ENCODE data around the gene TCEA2.

Gene TCEA2

DNA sequence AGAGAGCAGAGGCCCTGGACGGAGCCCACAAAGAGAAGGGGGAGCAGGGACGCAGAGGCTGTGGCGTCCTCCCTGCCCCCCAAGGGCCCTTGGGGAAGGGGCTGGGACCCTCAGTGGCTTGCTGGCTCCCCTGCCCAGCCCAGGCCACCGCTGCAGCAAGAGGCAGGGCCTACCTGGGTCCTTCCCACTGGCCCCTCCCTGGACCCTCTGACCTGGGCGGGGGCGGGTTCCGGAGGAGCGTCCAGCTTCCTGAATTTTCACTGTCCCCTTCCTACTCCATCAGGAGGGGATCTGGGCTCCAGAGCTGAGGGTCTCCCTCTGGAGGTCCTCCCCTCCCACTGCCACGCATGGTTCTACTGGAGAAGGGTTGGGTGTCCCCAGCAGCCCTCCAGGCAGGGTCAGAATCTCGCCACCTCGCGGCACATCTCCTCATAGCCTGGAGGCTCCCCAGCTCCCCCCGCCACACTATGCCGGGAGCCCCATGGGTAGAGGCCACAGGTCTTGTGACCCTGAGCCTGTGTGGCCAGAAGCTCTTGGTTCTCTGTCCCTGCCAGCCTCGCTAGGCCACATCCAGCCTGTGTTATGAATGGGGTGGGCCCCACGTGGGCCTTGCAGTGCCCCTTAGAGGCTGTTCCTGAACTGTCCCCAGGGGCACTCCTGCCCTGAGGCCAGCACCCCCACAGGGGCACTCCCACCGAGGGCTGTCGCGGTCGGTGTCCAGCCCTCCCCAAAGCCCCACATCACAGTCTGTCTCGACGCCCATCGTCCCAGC, 12.6 kb upstream of the TCEA2 start:
- Mint-ChIP-seq H3K4me1 (ENCODE audit: low read depth) (peaks cover 11% of the 10 kb centered on the region), H3K9me3 (no peaks in the 10 kb centered on the region), H3K4me3 (peak overlapping the region; percentile 25), H3K27ac (no peak overlapping the region), H3K27me3 (ENCODE audit: low read depth) (peaks cover 43% of the 10 kb centered on the region), H3K36me3 (ENCODE audit: low read depth) (no peaks in the 10 kb centered on the region)

GRCh38 chr20:64051033-64051452, 12.0 kb upstream of the TCEA2 start:
- no peak overlapping the region for H3K4me3 Mint-ChIP-seq
- H3K36me3 Mint-ChIP-seq (ENCODE audit: low read depth): no peaks in the 10 kb centered on the region
- H3K4me1 Mint-ChIP-seq (ENCODE audit: low read depth): peaks cover 8% of the 10 kb centered on the region
- no peaks in the 10 kb centered on the region for H3K9me3 Mint-ChIP-seq
- H3K27me3 Mint-ChIP-seq (ENCODE audit: low read depth): peaks cover 39% of the 10 kb centered on the region
- H3K27ac Mint-ChIP-seq: no peak overlapping the region

DNA sequence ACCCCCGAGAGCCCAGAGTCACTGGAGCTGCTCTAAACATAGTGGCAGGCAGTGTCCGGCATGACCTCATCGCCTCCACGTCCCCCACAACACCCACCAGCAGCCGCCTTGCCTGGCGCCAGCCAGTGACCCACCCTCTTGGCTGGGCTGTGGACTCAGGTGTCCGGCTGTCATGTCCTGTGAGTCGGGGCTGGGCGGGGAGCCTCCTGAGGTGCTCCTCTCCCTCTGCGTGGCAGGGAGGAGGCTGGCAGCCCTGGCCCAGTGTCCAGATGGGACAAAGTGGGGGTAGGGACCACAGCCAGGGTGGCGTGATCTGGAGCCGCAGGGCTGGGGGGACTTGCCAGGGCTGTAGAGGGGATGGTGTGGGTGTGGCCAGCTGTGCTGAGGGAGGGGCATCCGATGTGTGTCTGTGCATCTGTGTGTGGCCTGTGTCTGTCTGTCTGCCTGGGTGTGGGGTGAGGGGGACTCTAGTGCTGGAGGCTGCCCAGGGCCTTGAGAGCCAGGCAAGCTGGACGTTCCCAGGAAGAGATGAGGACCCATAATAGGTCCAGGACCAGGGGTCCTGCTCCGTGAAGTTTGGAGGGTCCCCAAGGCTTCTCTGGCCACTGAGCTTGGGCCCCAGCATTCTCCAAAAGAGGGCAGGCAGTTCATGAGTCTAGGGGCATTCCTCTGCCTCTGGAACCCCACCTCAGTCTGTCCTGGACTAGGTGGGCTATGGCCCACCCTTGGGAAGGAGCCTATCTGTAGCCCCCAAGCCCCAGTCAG, 11.3 kb upstream of the TCEA2 start:
- Mint-ChIP-seq H3K36me3 (ENCODE audit: low read depth) (no peaks in the 10 kb centered on the region), H3K27me3 (ENCODE audit: low read depth) (peaks cover 32% of the 10 kb centered on the region), H3K4me1 (ENCODE audit: low read depth) (peaks cover 7% of the 10 kb centered on the region), H3K4me3 (no peak overlapping the region), H3K9me3 (no peaks in the 10 kb centered on the region), H3K27ac (no peak overlapping the region)

- peaks cover 26% of the 10 kb centered on the region for H3K27me3 Mint-ChIP-seq (ENCODE audit: low read depth)
Observed at GRCh38 chr20:64052326-64052722, 10.7 kb upstream of the TCEA2 start.

GRCh38 chr20:64052987-64053840, 9.8 kb upstream of the TCEA2 start:
- Mint-ChIP-seq H3K4me3 (no peak overlapping the region), H3K27me3 (ENCODE audit: low read depth) (peaks cover 20% of the 10 kb centered on the region), H3K4me1 (ENCODE audit: low read depth) (peaks cover 14% of the 10 kb centered on the region), H3K36me3 (ENCODE audit: low read depth) (no peaks in the 10 kb centered on the region), H3K9me3 (no peaks in the 10 kb centered on the region), H3K27ac (peak overlapping the region; percentile 66)

More at GRCh38 chr20:64052326-64052722, 10.7 kb upstream of the TCEA2 start:
- Mint-ChIP-seq H3K27ac (no peak overlapping the region), H3K36me3 (ENCODE audit: low read depth) (no peaks in the 10 kb centered on the region), H3K9me3 (no peaks in the 10 kb centered on the region), H3K4me1 (ENCODE audit: low read depth) (peaks cover 9% of the 10 kb centered on the region), H3K4me3 (no peak overlapping the region)

DNA sequence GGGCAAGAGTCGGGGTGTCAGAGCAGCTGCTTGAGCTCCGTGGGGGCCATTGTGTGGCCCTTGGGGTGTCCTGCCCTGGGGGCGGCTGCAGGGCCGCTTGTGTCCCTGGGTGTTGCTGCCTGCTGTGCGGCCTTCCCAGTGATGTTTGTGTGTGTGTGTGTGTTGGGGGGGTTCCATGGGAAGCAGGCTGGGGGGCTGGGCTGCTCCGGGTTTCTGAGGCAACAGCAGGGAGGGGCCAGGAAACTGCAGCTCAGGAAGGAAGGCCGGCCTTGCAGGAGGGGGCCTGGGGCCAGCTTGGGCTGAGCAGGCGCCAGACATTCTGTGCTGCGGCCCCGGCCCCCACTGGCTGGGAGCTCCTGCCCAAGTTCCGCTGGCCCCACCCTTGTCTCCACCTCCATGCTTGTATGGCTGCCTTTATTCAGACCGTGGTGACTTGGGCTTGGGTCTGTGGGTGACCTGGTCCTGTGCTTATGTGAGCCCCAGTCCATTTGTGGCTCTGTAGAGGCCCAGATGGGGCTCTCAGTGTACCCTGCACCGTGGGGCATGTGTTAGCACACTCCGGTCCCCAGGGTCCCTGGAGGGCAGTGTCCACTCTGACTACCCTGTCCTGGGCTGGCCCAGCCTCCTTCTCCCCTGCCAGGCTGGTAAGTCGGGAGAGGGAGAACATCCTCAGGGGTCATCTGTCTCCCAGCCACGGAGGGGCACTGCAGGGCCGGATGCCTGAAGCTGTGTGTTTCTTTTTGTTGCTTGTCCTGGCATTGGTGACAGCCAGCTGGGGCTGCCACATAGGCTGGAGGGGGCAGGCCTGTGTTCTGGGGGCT, 8.9 kb upstream of the TCEA2 start:
- Mint-ChIP-seq H3K36me3 (ENCODE audit: low read depth) (no peaks in the 10 kb centered on the region), H3K4me3 (no peak overlapping the region), H3K9me3 (no peaks in the 10 kb centered on the region), H3K27me3 (ENCODE audit: low read depth) (peaks cover 18% of the 10 kb centered on the region), H3K27ac (peak overlapping the region; percentile 23), H3K4me1 (ENCODE audit: low read depth) (peaks cover 18% of the 10 kb centered on the region)

DNA sequence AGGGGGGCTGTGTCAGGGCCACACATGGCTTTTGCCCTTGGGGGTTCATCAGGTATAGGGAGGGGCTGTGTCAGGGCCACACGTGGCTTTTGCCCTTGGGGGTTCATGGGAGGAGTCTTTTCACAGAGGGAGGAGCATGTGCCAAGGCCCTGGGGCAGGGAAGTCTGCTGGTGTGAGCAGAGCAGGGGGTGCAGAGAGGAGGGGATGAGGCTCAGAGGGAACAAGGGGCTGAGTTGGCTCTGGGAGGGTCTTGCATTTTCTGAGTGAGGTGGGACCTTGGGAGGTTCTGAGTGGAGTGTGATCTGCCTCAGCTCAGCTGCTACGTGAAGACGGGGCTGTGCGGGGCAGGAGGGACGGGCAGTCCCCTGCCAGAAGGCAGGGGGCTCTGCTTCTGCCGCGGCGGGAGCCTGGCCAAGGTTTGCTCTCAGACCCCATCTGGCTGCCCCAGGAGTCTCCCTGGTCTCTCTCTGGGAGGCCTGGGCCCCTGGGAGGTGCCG, 7.6 kb upstream of the TCEA2 start:
- no peaks in the 10 kb centered on the region for H3K36me3 Mint-ChIP-seq (ENCODE audit: low read depth)
- peaks cover 20% of the 10 kb centered on the region for H3K4me1 Mint-ChIP-seq (ENCODE audit: low read depth)
- H3K9me3 Mint-ChIP-seq: no peaks in the 10 kb centered on the region
- peaks cover 12% of the 10 kb centered on the region for H3K27me3 Mint-ChIP-seq (ENCODE audit: low read depth)
- no peak overlapping the region for H3K27ac Mint-ChIP-seq
- no peak overlapping the region for H3K4me3 Mint-ChIP-seq

GRCh38 chr20:64055893-64056638, 6.9 kb upstream of the TCEA2 start:
- no peak overlapping the region for H3K27ac Mint-ChIP-seq
- no peaks in the 10 kb centered on the region for H3K9me3 Mint-ChIP-seq
- H3K4me1 Mint-ChIP-seq (ENCODE audit: low read depth): peaks cover 20% of the 10 kb centered on the region
- H3K27me3 Mint-ChIP-seq (ENCODE audit: low read depth): peaks cover 6% of the 10 kb centered on the region
- H3K4me3 Mint-ChIP-seq: no peak overlapping the region
- H3K36me3 Mint-ChIP-seq (ENCODE audit: low read depth): no peaks in the 10 kb centered on the region

DNA sequence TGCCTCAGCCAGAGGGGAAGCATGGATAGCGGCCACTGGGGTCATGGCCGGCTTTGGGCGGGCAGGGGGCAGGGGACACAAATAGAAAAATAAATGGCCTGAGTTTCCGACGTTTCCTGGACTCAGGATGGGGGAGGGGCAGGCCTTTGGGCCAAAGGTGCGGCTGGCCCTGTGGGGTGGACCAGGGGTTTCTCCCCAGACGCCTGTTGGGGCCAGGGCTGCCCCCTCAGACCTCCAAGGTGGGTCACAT, 6.4 kb upstream of the TCEA2 start:
- Mint-ChIP-seq H3K4me1 (ENCODE audit: low read depth) (peaks cover 20% of the 10 kb centered on the region), H3K27ac (no peak overlapping the region), H3K4me3 (no peak overlapping the region), H3K27me3 (ENCODE audit: low read depth) (peaks cover 5% of the 10 kb centered on the region), H3K9me3 (no peaks in the 10 kb centered on the region), H3K36me3 (ENCODE audit: low read depth) (no peaks in the 10 kb centered on the region)

GRCh38 chr20:64056889-64057627, 5.9 kb upstream of the TCEA2 start:
- Mint-ChIP-seq H3K4me1 (ENCODE audit: low read depth) (peaks cover 20% of the 10 kb centered on the region), H3K4me3 (peak overlapping the region; percentile 70), H3K27ac (peak overlapping the region; percentile 79), H3K9me3 (no peaks in the 10 kb centered on the region), H3K36me3 (ENCODE audit: low read depth) (no peaks in the 10 kb centered on the region), H3K27me3 (ENCODE audit: low read depth) (no peaks in the 10 kb centered on the region)

- H3K4me3 Mint-ChIP-seq: peak overlapping the region; percentile 70
- peak overlapping the region; percentile 79 for H3K27ac Mint-ChIP-seq
- no peaks in the 10 kb centered on the region for H3K9me3 Mint-ChIP-seq
- H3K4me1 Mint-ChIP-seq (ENCODE audit: low read depth): peaks cover 23% of the 10 kb centered on the region
- H3K27me3 Mint-ChIP-seq (ENCODE audit: low read depth): no peaks in the 10 kb centered on the region
- no peaks in the 10 kb centered on the region for H3K36me3 Mint-ChIP-seq (ENCODE audit: low read depth)
Observed at GRCh38 chr20:64057628-64058498, 5.1 kb upstream of the TCEA2 start.

- Mint-ChIP-seq H3K4me1 (ENCODE audit: low read depth) (peaks cover 23% of the 10 kb centered on the region), H3K36me3 (ENCODE audit: low read depth) (no peaks in the 10 kb centered on the region), H3K9me3 (no peaks in the 10 kb centered on the region), H3K27me3 (ENCODE audit: low read depth) (no peaks in the 10 kb centered on the region), H3K4me3 (peak overlapping the region; percentile 50), H3K27ac (no peak overlapping the region)
Observed at GRCh38 chr20:64058536-64058935, 4.5 kb upstream of the TCEA2 start.
